ENCODE data around the gene ZNF789.
A peak's percentile ranks its signal among the peaks of the same experiment; 100 is the strongest.
"Not testable (repeated sequence)": the region's sequence is repeated elsewhere in the genome, so short reads cannot be mapped to it uniquely, and the experiment has no call there.

Gene ZNF789

GRCh38 chr7:99472561-99473314, at the start of gene ZNF789:
Gene ZNF789 (plus strand): TSS chr7:99472890. CDS start chr7:99476457, 3,567 bp downstream.
- peak; percentile 99 for DNase-seq (ENCODE audit: low spot score)

- no peak for DNase-seq (ENCODE audit: low spot score)
Observed at GRCh38 chr7:99424932-99425730, 47.6 kb upstream of the ZNF789 start.

- DNase-seq (ENCODE audit: low spot score): no peak
Observed at GRCh38 chr7:99428972-99429566, 43.6 kb upstream of the ZNF789 start.

- no peak for DNase-seq (ENCODE audit: low spot score)
Observed at GRCh38 chr7:99429756-99430155, 42.9 kb upstream of the ZNF789 start.

DNA sequence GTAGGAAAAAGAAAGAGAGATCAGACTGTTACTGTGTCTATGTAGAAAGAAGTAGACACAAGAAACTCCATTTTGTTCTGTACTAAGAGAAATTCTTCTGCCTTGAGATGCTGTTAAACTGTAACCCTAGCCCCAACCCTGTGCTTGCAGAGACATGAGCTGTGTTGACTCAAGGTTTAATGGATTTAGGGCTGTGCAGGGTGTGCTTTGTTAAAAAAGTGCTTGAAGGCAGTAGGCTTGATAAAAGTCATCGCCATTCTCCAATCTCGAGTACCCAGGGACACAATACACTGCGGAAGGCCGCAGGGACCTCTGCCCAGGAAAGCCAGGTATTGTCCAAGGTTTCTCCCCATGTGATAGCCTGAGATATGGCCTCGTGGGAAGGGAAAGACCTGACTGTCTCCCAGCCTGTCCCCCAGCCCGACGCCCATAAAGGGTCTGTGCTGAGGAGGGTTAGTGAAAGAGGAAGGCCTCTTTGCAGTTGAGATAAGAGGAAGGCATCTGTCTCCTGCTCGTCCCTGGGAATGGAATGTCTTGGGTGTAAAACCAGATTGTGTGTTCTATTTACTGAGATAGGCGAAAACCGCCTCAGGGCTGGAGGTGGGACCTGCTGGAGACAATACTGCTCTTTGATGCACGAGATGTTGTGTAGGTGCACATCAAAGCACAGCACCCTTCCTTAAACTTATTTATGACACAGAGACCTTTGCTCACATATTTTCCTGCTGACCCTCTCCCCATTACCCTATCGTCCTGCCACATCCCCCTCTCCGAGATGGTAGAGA, 40.7 kb upstream of the ZNF789 start:
- not testable (repeated sequence) for DNase-seq (ENCODE audit: low spot score)

- no peak for DNase-seq (ENCODE audit: low spot score)
Observed at GRCh38 chr7:99433158-99433557, 39.5 kb upstream of the ZNF789 start.

DNA sequence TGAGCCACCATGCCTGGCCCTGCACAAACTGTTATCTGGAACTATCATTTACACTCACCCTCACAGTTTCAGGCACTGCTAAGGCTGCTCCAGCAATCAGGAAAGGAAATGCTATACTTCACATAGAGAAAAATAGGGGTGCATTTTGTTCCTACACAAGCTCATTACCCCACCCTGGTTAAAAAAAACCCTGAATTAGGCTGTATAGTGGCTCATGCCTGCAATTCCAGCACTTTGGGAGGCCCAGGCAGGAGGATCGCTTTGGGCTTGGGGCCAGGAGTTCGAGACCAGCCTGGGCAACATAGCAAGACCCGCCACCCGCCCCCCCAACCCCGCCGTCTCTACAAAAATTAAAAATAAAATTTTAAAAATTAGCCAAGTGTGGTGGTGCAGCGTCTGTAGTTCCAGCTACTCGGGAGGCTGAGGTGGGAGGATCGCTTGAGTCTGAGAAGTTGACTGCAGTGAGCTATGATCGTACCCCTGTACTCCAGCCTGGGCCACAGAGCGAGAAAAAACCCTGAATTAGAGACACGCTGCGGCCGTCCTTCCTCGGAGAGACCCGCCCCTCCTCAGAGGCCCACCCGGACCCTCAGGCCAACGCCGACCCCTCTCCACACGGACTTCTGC, 34.6 kb upstream of the ZNF789 start:
- DNase-seq (ENCODE audit: low spot score): peak; percentile 37

DNA sequence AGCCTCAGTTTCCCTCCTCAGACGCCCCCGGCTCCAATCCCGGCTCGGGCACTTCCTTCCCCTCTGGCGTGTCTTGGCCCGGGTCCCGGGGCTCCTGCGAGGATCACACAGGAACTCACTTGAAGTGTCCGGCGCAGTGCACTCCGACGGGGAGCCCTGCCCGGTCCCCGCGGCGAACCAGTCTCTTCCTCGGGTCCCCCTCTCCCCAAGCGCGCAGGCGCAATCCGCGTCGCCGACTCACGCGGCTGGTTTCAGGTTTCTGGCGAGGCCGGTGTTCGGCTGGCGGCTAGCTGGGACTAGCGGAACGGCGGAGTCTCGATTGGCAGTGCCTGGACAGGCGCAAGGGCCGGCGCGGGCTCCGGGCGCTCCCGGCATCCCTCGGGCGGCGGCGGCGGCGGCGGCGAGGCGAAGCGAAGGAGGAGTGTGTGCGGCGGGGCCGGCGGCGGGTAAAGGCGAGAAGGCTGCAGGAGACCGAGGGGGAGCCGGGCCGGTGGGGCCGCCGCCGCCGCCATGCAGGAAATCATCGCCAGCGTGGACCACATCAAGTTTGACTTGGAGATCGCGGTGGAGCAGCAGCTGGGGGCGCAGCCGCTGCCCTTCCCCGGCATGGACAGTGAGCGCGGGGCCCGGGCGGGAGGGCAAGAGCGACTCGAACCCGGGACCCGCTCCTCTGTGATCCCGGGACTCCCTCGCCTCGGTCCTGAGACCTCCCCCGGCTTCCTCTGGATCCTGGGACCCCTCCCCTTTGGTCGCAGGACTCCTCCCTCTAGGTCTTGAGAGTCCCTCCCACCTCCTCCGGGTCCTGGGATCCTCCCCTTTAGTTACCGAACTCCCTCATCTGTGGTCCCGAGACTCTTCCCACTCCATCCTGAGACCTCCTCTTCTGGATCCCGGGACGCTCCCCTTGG, 33.9 kb upstream of the ZNF789 start, which contains the start of the genes CPSF4 and PTCD1:
CPSF4 (plus strand) TSS at position 371 of the 908 bp plus-strand sequence; CDS start at position 511, 140 bp downstream.
PTCD1 (minus strand) TSS at position 226 of the 908 bp plus-strand sequence. CDS start 3,556 bp downstream, outside the sequence.
- DNase-seq (ENCODE audit: low spot score): peak; percentile 99

DNA sequence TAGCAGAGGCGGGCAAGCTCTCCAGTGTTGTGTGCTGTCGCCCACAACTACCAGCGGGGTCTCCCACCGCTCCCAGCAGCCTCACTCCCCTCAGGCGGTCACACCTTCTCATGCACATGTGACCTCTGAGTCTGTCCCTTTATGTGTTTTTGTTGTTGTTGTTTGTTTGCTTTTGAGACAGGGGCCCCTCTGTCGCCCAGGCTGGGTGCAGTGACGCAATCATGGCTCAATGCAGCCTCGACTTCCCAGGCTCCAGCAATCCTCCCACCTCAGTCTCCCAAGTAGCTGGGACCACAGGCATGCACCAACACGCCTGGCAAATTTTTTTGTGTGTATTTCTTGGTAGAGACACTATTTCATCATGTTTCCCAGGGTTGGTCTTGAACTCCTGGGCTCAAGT, 32.5 kb upstream of the ZNF789 start:
- peak; percentile 30 for DNase-seq (ENCODE audit: low spot score)

DNA sequence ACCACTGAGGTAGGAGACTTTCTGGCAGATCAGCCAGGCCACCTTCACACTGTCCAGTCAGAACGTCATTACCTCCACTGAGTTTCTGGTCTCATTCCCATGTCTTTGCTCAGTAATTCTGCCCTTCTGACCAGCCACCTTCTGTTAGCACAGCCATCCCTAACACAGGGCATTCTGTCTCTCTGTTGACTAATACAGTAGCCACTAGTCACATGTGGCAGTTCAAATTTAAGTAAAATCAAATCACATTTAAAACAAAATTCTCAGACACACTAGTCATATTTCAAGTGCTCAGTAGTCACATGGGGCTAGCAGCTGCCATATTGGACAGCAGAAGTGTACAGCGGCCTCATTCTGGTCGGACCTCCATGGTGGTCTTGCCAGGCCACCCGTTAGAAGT, 26.6 kb upstream of the ZNF789 start:
- peak; percentile 49 for DNase-seq (ENCODE audit: low spot score)

DNA sequence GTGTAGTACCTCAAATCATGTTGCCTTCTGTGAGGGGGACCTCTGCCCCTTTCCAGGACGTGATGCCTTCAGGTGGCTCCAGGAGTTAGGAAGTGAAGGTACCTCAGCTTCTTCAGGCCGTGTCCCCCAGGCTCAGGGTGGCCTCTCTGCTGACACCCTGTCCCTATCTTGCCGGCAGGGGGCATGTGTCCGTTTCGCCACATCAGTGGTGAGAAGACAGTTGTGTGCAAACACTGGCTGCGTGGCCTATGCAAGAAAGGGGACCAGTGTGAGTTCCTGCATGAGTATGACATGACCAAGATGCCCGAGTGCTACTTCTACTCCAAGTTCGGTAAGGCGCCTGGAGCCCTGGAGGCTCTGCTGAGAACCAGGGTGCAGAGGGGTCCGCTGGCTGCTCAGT, 24.7 kb upstream of the ZNF789 start:
- DNase-seq (ENCODE audit: low spot score): no peak

DNA sequence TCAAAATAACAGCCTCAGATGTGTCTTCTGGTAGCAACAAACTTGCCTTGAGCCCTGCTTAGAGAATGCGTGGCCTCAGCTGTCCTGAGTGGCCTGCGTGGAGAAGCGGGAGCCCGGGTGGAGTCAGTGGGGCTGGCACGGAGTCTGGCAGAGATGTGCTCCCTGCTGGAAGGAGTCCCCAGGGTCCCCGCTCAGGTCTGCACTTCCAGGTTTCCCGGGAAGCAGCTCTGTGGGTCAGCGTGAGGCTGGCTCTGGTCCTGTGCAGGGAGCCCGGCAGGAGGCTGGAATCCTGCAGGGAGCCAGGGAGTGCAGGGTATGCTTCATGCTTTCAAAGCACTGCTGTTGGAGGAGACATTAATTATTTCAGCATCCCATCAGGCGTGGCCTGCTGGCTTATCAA, 23.8 kb upstream of the ZNF789 start:
- DNase-seq (ENCODE audit: low spot score): no peak

- peak; percentile 51 for DNase-seq (ENCODE audit: low spot score)
Observed at GRCh38 chr7:99449326-99449725, 23.4 kb upstream of the ZNF789 start.

DNA sequence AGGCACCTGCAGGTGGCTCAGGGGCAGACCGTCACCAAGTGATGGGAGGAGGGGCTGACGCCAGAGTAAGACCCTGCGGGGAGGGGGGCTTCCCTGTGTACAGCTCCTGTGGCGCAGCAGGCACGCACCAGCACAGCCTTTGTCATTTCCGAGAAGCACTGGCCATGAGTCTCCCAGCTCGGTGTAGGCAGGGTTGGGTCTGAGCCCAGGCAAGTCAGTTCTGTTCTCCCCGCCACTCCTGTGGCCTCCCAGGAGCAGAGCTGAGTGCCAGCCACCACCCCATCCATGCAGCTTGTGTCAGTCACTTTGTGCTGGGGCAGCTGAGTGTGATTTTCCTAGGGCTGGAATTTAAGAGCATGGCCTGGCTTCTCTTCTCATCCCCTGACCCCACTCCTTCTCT, 20.8 kb upstream of the ZNF789 start:
- no peak for DNase-seq (ENCODE audit: low spot score)

GRCh38 chr7:99452541-99452940, 20.1 kb upstream of the ZNF789 start:
- no peak for DNase-seq (ENCODE audit: low spot score)

GRCh38 chr7:99453105-99453504, 19.6 kb upstream of the ZNF789 start:
- DNase-seq (ENCODE audit: low spot score): no peak

DNA sequence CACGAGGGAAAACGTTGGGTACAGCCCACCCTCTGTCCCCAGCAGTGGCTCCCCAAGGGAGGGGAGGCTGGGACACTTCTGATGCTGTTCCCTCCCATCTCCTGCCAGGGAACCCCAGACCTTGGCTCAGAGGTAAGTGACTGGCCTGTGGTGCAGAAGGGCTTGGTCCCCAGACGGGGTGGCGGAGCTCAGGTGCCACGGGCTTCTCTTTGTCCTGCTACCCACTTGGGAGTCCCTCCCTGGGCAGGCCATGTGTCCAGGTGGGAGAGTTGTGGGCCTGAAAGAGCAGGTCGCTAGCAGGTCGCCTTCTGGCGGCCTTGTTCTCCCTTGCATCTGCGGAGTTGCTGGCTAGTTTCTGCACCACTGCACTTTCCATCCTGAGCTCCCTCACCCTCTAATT, 16.8 kb upstream of the ZNF789 start:
- DNase-seq (ENCODE audit: low spot score): no peak

GRCh38 chr7:99456288-99456687, 16.4 kb upstream of the ZNF789 start:
- DNase-seq (ENCODE audit: low spot score): no peak

DNA sequence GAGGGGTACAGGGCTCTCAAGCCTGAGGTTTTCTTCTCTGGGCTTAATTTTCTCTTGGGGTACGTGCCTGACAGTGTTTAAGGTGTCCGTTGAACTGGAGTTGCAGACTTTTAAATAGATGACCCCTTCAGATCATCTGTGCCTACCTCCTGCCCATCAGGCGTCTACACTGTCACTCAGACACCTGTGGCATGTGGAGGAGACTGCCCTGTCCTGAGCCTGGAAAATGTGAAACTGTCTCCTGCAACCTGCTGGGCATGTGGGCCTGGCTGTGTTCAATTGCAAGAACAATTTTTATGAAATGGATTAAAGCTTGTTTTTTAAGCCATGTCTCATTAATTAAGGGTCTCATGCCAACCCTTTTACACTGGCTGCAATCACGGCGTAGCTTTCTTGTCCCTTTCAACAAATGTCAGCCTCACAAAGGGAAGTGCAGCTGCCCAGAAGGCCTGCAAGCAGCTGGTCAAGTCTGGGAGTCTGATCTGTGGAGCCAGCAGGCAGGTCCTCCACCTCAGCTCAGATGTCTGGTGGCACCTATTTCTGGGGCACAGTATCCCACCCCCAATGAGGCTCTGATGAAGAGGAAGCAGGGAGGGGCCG, 15.5 kb upstream of the ZNF789 start:
- DNase-seq (ENCODE audit: low spot score): no peak

Data from RKO (cell line).